DMS53 treated with DMSO at 0.1 percent for 48 hours (cell line): ENCODE data around the gene ITGBL1.
A peak's percentile ranks its signal among the peaks of the same experiment; 100 is the strongest.
"Not testable (repeated sequence)": the region's sequence is repeated elsewhere in the genome, so short reads cannot be mapped to it uniquely, and the experiment has no call there.

ENCODE experiments used
- DNase-seq: peaks from one replicate; lab custom pipeline; 2025; ENCODE audit not compliant: unreplicated experiment; lab: John Stamatoyannopoulos, UW

Gene ITGBL1

DNA sequence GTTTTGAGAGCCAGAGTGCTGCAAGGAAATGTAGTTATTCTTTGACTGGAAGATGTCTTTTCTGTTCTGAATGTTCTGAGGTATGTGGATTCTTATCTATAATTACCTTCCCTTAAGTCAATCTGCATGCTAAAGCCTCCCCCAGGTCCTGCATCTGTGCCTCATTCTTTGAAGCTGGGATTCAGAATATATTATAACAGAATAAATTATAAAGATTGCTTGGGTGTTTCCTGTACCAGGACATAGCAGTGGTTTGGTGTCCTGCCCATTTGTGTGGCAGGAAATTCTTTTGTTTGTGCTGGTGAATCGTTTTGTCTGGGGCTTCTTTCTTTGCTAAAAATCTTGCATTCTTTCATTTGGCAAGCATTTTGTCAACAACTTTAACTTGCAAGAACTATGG lies 60.2 kb downstream of the ITGBL1 start:
- no peak for DNase-seq

DNA sequence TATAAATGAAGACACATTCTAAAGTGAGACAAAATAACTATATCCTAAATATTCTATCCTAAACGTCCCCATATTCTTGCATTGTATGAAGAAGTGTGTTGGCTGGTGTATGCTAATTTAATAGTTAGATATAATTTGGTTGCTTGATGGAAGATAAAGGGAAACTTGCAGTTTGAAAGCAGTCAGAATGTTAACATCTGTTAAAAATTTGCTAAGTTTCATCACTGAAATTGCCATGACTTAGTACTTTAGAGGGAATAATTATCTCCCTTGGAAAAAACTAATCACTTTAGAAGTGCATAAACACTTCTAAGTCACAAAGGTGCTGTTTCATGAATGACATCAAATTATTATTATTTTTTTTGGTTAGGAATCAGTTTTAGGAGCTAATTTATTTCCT lies 61.6 kb downstream of the ITGBL1 start:
- DNase-seq = no peak

DNA sequence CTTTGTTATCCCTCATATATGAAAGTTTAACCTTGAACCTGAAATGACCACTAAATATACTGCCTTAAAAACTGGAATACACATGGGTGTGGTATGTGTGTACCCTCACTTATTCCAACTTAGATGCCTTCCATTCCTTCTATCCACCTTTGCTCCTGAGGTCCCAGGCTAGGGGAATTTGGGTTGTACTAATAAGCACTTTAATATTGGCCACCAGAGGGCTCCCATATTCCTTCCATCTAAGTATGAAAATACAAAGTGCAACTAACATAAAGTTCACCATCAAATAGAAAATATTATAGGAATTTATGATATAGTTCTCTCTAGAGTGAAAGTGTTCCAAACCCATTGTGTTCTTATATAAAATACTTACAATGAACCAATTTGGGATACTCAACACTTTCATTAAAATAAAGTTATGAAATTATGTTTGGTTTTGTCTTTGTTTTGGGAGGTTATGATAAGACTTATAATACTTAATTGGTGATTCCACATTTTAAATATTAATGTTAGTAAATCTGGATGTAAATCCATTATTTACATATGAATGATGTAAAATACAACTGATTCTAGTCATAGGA lies 62.3 kb downstream of the ITGBL1 start:
- DNase-seq = peak; percentile 7

DNA sequence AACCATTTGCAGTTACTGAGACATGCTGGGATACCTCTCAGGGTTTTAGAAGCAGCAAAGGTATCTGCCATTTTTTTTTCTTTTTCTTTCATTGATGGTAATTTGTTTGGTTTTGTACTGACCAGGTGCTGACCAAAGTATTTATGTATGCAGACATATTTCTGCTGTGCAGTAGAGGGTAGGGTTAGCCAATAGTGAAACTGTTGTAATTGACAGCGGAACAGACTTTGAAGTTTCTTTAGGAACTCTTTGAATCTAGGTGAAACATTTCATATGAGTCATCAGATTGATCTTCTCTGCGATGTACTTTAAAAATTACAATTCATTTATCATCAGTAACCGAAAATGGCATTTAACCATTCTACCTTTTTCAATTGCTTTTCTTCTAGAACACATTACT lies 63.0 kb downstream of the ITGBL1 start:
- DNase-seq = no peak

DNA sequence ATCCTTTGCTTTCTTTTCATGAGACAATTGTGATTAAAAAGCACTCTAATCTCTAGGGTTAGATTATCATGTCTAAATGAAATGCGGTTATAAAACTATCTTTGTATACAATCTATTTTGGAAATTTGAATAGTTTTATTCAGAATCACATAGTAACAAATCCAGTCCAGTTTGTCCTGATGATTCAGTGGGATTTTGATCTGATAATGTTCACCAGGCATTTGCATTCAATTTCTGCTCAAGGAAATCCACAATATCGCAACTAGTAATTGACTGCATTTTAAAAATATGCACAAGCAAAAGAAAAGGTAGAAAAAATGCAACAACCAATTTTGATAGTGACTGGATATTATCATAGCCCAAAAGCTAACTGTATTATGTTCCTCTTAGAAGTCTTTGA lies 63.8 kb downstream of the ITGBL1 start:
- DNase-seq = no peak

DNA sequence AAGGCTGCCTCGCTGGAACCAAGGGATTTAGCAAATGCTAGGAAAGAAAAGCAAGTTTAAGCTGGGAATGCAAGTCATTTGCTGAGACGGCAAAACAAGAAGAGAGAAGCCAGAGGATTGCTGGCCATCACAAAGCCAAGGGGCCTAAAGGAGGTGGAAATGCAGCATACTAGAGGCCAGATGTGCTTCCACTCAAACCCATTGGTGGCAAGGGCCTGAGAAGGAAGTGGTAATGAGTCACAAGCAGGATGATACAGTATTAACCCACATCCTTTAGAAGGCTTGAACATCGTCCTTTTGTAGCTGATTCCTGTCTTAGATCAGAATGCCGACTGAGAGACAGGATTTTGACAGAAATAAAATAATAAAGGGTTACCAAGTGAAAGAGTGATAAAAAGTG lies 68.2 kb downstream of the ITGBL1 start:
- DNase-seq = no peak

DNA sequence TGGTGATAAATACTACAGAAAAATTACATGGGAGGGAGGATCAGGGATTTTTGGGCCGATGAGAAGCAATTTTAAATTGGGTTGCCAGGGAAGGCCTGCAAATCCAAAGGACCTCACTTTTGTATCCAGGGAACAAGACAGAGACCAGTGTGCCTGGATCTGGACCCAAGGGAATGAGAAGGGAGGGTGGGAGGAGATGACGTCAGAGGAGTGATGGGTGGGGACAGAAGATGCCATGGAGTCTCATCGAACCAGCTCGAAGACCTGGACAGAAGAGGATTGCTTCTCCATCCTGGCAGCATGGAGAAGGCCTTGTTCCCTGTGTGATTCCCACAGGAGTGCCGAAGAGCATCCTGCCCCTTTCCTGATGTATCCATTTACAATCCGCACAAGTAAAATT lies 68.9 kb downstream of the ITGBL1 start:
- no peak for DNase-seq

DNA sequence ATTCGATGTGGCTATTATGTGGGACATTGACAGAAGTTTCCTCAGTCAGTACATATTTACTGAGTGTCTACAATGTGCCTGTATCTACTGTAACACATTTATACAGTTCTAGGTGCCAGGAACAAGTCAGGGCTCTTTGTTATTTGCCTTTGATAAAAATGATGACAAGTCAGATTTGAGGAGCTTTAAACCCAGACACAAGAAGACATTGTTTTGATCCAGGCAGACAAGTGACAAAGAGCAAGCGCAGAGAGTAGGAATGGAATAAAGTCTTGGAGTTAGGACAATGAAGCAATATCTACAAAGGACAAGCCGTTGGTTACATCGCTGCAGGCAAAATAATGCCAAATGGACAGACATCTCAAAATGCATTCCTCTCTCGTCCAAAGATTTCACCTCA lies 70.1 kb downstream of the ITGBL1 start:
- DNase-seq = no peak

DNA sequence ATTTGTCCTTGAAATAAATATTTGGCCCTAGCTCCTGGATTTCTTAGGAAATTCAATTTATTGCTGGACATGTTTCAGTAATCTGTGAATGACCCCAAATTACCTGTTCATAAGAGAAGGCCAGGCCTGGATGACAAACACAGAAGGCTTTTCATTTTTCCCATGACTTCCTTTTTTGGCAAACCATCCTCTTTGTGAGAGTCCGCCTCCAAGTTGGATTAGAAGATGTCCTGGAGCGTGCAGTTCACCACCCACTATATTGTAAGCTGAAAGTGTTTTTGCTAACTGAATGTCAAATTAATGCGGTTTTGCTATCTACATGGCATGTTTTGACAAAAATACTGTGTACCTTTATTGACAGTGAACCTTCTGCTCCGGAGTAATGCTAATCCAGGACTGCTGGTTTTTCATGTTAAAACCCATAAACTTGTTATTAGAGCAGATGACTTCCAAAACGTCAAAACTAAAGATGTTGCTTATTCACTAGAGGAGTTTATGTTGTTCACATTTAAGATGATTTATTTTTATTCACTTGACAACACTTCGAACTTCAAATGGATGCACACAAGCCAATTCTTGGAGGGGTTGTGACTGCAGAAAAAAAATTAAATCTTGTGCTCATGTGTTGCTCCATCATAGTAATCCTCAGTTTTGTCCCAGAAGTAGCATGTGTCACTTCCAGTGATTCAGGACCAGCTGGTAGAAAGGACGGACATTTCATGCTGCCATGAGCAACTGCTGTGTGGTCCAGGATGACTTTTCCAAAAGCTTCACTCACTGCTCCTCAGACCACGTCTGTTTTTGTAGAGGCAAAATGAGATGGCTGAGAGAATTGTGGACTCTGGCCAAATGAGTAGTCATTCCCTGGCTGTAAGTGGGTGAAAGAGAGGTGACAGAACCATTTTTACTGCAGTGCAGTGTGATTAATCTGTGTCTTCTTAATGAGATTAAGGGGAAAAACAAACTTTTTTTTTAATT lies 71.0 kb downstream of the ITGBL1 start:
- DNase-seq = no peak

DNA sequence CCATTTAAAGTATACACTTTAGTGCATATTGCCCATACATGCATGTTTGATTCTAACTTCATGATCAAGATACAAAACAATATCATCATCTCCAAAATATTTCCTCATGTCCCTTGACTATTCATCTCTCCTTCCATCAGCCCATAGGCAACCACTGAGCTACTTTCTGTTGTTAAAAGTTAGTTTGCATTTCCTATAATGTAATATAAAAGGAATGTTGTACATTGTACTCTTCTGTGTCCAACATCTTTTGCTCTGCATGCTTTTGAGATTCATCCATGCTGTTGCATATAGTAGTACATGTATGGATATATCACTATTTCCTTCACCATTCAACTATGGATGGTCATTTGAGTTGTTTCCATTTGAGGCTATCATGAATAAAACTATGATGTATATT lies 74.7 kb downstream of the ITGBL1 start:
- no peak for DNase-seq

DNA sequence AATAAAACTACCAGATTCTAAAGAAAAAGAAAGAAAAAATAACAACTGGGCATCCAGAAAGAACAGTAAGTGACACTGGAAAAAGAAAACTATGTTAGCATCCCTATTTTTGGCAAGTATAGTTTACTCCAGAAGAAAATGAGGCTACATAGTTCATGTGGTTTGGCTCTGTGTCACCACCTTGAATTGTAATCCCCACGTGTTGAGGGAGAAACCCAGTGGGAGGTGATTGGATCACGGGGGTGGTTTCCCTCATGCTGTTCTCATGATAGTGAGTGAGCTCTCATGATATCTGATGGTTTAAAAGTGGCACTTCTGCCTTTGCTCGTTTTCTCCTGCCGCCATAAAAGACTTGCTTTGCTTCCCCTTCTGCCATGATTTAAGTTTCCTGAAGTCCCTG lies 76.9 kb downstream of the ITGBL1 start:
- no peak for DNase-seq

DNA sequence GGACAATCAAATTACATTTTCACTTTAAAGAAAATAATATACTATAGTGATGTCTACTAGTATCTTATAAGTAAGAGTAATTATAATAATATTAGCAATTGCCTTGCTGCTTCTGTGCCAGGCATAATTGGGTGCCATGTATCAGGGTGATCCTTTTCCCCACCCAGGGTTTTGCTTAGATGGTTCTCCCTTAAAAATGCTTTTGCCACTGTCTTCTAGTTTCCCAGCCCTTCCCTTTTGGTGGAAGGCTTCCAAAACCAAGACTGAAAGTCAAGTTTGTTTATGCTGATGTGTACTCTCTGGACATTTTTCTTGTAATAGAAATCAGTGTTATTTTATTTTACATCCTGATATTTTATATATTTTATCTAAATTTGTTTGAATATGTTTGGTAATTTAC lies 77.8 kb downstream of the ITGBL1 start:
- DNase-seq = no peak

DNA sequence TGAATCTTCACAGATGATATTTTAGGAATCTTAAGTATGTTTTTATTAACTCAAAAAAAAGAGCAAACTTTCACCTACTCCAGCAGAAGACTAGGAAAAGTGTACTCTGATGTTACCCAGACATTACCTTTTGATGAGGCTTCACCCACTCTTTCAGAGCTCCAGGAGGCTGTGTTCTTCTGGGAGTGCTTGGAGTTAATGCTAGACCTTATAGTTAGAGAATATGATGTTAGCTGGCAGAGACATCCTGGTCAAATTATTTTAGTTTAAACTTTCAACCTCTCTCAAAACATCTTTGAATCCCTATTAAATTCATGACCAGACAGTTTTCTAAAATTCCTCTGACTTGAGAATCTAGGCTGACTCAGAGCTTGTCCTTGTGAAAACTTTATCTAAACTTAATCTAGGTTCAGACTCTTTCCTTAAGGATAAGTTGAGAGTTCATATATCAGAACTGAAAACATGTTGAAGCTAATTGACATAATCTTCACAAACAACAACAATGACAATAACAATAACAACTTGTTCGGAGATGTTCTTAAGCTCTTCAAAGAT lies 82.8 kb downstream of the ITGBL1 start:
- DNase-seq = no peak

DNA sequence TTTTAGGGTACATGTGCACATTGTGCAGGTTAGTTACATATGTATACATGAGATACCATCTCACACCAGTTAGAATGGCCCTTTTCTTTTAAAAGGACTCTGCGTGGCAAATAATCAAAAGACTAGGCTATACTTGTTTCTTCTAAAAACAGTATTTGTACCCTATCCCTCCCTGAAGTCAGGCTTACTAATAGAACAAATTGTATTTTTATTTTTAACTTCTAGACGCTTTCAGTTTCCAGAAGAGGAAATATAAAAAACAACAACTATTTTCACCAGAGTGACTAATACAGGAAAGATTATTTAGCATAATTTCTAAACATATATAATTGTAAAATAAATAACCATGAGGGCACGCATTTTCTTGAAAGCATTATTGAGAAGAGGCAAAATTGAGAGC lies 83.6 kb downstream of the ITGBL1 start:
- no peak for DNase-seq

DNA sequence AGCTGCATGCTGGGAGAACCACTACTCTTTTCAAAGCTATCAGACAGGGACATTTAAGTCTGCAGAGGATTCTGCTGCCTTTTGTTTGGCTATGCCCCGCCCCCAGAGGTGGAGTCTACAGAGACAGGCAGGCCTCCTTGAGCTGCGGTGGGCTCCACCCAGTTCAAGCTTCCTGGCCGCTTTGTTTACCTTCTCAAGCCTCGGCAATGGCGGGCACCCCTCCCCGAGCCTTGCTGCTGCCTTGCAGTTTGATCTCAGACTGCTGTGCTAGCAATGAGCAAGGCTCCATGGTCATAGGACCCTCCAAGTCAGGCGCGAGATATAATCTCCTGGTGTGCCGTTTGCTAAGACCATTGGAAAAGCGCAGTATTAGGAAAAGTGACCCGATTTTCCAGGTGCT lies 92.1 kb downstream of the ITGBL1 start:
- not testable (repeated sequence) for DNase-seq

DNA sequence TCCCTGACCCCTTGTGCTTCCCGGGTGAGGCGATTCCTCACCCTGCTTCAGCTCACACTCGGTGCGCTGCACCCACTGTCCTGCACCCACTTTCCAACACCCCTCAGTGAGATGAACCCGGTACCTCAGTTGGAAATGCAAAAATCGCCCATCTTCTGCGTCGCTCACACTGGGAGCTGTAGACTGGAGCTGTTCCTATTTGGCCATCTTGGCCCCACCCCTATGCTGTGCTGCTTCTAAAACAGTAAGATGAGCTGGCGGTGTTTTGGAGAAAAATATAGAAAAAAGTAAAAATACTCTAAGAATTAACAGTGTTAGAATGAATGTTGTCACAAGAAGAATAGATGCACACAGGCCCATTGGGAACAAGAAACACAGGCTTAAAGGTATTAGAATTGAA lies 92.5 kb downstream of the ITGBL1 start:
- no peak for DNase-seq

DNA sequence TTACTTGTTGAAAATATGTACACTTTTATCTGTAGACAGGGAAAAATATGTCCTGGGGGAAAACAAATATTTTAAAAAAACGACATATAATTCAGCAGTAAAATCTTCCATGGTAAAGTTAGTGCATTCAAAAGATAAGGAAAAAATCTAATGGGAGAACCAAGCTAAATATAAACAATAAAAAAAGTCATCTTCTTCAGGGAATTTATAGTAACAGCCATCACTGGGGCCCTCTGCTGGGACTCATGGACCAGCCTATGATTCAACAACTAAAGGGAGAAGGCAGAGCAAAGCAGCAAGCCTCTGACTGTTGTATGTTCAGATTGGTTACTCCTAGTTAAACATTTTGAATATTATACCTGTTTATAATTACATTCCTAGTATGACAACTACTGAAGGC lies 93.0 kb downstream of the ITGBL1 start:
- DNase-seq = no peak

DNA sequence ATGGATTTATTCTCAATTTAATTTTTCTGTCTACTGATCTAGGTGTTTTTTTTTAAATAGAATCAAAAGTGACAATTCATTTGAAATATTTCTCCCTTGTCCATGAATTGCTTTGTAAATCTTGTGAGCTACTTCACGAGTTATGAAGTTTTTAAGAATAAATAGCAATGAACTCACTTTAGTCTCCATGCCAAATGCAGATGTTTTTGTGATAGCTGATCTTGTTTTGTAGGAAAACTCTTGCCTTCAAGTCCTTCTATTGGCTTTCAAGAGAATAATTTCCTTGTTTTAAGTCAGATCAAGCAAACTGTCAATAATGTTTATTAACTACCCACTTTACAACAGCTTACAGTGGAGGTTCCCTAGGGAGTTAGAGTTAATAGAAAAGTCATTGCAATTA lies 99.8 kb downstream of the ITGBL1 start:
- no peak for DNase-seq

DNA sequence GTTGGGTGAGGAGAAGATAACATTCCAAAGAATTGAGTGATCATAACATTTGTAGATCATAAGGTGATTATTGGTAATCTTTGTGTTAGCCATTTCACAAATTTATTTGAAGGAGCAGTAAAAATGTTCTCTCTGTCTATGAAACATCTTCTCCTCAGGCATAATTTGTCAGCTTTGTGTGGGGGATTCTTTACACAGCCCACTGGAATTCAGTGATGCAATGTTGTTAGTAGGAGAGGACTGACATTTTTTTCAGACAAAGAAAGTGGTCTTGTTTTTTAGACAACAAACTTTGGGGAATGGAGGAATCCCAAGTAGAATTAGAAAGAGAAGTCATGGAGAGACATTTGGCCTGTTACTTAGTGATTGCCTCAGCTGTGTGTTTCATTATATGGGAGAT lies 100.3 kb downstream of the ITGBL1 start:
- DNase-seq = no peak

DNA sequence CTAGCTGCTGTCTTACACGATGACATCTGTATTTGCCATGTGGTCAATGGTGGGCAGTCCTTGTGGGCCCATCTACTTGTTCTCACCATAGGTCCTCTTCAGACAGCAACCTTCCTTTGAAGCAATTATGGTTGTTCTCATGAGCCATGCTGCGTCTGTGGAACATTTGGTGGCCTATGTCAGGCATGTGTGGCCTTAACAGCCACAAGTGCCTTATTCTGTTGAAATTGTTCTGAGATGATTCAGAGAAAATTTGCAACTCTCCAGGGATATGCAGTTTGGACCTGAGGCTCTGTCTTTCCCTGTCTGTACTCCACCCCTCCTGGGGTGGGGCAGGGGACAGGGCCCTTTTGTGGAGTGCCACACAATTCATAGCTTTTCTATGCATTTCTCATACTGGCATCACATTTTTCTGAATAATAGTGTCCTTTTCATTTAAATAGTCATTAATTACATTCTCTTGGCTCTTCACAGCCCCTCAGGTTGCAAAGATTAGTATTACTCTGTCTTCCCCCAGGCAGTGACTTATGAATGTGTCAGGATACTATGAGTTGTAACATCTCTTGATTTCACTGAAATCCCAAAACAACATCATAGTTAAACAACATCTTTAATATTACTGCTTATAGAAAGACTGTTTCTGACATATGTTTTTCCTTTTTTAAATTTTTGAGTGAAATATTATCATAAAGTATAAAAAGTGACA lies 102.1 kb downstream of the ITGBL1 start:
- no peak for DNase-seq

DNA sequence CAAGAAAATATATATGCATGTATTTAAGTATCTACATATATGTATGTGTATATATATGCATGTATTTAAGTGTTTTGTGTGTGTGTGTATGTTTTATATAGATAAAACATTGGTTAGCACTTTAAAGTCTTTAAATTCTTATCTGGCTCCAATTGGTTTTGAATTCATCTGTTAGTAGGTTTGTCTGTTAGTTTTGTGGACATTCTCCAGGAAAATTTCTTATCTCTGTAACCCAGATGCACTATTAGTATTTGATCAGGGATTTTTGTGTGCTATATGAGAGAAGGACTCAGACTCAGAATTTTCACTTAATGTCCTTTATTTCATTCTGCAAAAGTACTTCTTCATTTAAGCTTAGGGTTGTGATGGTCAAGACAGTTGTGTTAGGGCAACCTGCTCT lies 103.1 kb downstream of the ITGBL1 start:
- no peak for DNase-seq

DNA sequence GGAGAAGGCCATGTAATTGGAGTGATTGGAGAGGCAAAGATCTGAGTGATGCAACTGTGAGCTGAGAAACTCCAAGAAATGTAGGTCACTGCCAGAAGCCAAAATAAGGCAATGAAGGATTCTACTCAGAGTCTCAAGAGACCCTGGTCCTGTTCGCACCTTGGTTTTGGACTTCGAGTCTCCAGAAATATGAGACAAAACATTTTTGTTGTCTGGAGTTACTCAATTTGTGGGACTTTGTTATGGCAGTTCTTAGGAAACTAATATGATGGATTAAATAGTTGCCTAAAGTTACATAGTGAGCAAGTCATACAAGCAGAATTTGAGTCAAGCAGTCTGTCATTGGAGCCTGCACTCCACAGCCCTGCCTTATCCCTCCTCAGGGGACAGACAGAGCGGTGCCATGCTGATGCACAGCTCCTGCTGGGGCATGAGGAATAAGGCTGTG lies 104.2 kb downstream of the ITGBL1 start:
- DNase-seq = no peak
